Keratinocyte (primary cell): ENCODE data around the gene MYO10. TPM values are rescaled to one million over a fixed set of nuclear protein-coding genes. Genes with fewer than 3 reads are reported as not detected.

ENCODE experiments used
- DNase-seq: peaks from one replicate; pipeline ENCODE4 v3.0.0-alpha.2; 2011; ENCODE audit warnings: low read depth, missing footprints, low spot score
- FAIRE-seq: peaks from 2 replicates; lab custom pipeline; 2011; peaks lifted over from hg19 to GRCh38; lab: Jason Lieb, UNC
- H2AFZ ChIP-seq: 2 replicates; pipeline ENCODE4 v1.6.0; 2012; ENCODE audit warnings: low read length, control low read depth, inconsistent platforms; ENCODE audit not compliant: control insufficient read depth
- H3K27ac ChIP-seq: 2 replicates; pipeline ENCODE4 v1.5.1; 2011; ENCODE audit warnings: low read length; ENCODE audit not compliant: control insufficient read depth, insufficient read depth
- H3K27me3 ChIP-seq: 3 replicates; pipeline ENCODE4 v1.6.0; 2011; ENCODE audit warnings: low read length; ENCODE audit not compliant: control insufficient read depth, insufficient read depth; ENCODE audit errors: extremely low read depth
- H3K36me3 ChIP-seq, 2 experiments: 2 replicates in 1 of 2; 3 replicates in 1 of 2; pipeline ENCODE4 v1.5.1; 2011; ENCODE audit warnings: low read length in 2 of 2, mild to moderate bottlenecking in 1 of 2; ENCODE audit not compliant: control insufficient read depth in 2 of 2, insufficient read depth in 2 of 2; ENCODE audit errors: extremely low read depth in 1 of 2
- H3K4me1 ChIP-seq: 3 replicates; pipeline ENCODE4 v1.5.1; 2011; ENCODE audit warnings: low read length; ENCODE audit not compliant: control insufficient read depth, insufficient read depth; ENCODE audit errors: extremely low read depth
- H3K4me2 ChIP-seq: 3 replicates; pipeline ENCODE4 v1.6.0; 2011; ENCODE audit warnings: low read depth, low read length; ENCODE audit not compliant: control insufficient read depth, insufficient read depth; ENCODE audit errors: extremely low read depth
- H3K4me3 ChIP-seq, 3 experiments: fragments of 200-600 bp in 1 of 3; sonication (generic) in 1 of 3; 2 replicates in 2 of 3; 3 replicates in 1 of 3; pipeline ENCODE4 v1.5.1; 2011 to 2016; ENCODE audit warnings: low read length in 3 of 3, mild to moderate bottlenecking in 3 of 3, control low read depth in 2 of 3, inconsistent platforms in 1 of 3, low read depth in 1 of 3, mixed read lengths in 1 of 3, mixed run types in 1 of 3, moderate library complexity in 1 of 3; ENCODE audit not compliant: control insufficient read depth in 2 of 3, insufficient read depth in 2 of 3; ENCODE audit errors: extremely low read depth in 1 of 3
- H3K79me2 ChIP-seq: 2 replicates; pipeline ENCODE4 v1.6.0; 2012; ENCODE audit warnings: low read length; ENCODE audit not compliant: control insufficient read depth, insufficient read depth
- H3K9ac ChIP-seq: 3 replicates; pipeline ENCODE4 v1.6.0; 2011; ENCODE audit warnings: low read length; ENCODE audit not compliant: control insufficient read depth, insufficient read depth; ENCODE audit errors: extremely low read depth
- H3K9me1 ChIP-seq: 3 replicates; pipeline ENCODE4 v1.6.0; 2011; ENCODE audit warnings: low read length; ENCODE audit not compliant: control insufficient read depth, insufficient read depth; ENCODE audit errors: extremely low read depth
- H3K9me3 ChIP-seq: 2 replicates; pipeline ENCODE4 v1.5.1; 2012; ENCODE audit warnings: low read depth, low read length; ENCODE audit not compliant: control insufficient read depth
- H4K20me1 ChIP-seq: 3 replicates; pipeline ENCODE4 v1.6.0; 2011; ENCODE audit warnings: low read length; ENCODE audit not compliant: control insufficient read depth, insufficient read depth; ENCODE audit errors: extremely low read depth
- EZH2 ChIP-seq: IDR thresholded peaks from one replicate; pipeline ENCODE4 v1.6.1; 2012; ENCODE audit warnings: inconsistent platforms, mild to moderate bottlenecking, low read length, moderate library complexity
- dilution Hi-C: fragments of 300-500 bp; cut with MboI; formaldehyde crosslinking; loops from one replicate; pipeline ENCODE4 v1.7.0; 2020; ENCODE audit warnings: low sequenced_read_pairs; ENCODE audit not compliant: extremely low pct_ligation_motif_present
- polyA plus RNA-seq, 5 experiments: library from polyadenylated mRNA; depleted of rRNA in 3 of 5; stranded (reverse) in 3 of 5; stranded (forward) in 1 of 5; unstranded in 1 of 5; fragments of >200 nt; gene quantifications; 1 replicate in 1 of 5; 2 replicates in 3 of 5; 3 replicates in 1 of 5; pipeline versions ENCODE4 v1.2.1 to v1.2.3, GENCODE V29; 2011 to 2012; ENCODE audit warnings: missing spikeins in 2 of 5, low read depth in 1 of 5, low replicate concordance in 1 of 5
- TF ChIP-seq, protein P1 (sequence below), 3 experiments: IDR thresholded peaks in 1 of 3; conservative IDR thresholded peaks in 1 of 3; optimal IDR thresholded peaks in 1 of 3; 2 replicates in 2 of 3; 3 replicates in 1 of 3; pipeline versions ENCODE3 to v1.5.1; 2011; ENCODE audit warnings: low read length in 3 of 3, mild to moderate bottlenecking in 3 of 3, moderate library complexity in 2 of 3, control low read depth in 1 of 3, inconsistent platforms in 1 of 3; ENCODE audit not compliant: insufficient read depth in 2 of 3; ENCODE audit errors: extremely low read depth in 1 of 3

MYO10 gene
- polyA plus RNA-seq, 1 donor (not counting 4 experiments of a cell fraction or from before 2014, with no cell fraction given) = 22.0 TPM

DNA sequence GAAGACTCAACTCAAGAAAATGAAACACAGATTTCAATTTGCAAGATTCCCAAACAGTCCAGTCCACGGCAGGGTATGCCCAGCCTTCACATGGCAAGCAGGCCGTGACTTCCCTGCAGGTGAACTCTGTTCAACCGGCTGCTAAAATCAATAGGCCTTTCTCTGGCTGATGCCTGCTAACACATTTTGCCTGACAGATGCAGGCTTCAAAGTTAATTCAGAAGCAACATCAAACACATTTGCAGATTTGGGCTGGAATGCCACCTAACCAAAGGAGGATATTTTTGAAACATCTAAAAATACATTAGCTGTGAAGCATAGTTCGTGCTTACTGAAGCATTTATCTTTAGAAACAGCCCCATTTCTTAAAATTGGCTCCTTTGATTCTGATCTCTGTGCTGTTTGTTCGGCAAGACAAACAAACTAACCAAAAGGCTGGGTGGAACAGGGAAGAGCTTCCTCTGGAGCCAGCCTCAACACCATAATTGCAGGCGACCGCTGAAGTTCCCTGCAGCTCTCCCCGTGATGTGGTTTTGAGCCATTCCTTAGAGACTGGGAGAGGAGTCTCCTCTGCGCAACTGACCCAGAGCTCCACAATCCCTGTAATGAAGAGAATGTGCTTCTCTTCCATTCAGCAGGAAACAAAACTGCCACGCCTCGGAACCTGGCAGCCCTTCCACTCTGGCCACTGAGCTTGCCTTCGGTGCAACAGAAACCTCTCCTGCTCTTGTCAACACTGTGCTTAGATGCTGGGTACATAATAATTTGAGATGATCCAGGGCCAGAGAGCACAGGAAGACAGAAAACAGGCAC, 126.5 kb downstream of the MYO10 start:
- H3K27ac ChIP-seq = peak overlapping the region; percentile 8
- H3K9me1 ChIP-seq = peaks cover 8% of the 10 kb centered on the region
- peaks cover 89% of the 10 kb centered on the region for H3K79me2 ChIP-seq
- no peaks in the 10 kb centered on the region for H3K9me3 ChIP-seq
- FAIRE-seq (no peak), DNase-seq (no peak)
- H3K4me2 ChIP-seq = peak overlapping the region; percentile 34
- dilution Hi-C loops = no loop called here
- H3K9ac ChIP-seq = no peak overlapping the region
- H3K4me1 ChIP-seq = peaks cover 16% of the 10 kb centered on the region
- H2AFZ ChIP-seq = no peak overlapping the region
- no peaks in the 10 kb centered on the region for H3K27me3 ChIP-seq
- TF ChIP-seq, protein P1, sequence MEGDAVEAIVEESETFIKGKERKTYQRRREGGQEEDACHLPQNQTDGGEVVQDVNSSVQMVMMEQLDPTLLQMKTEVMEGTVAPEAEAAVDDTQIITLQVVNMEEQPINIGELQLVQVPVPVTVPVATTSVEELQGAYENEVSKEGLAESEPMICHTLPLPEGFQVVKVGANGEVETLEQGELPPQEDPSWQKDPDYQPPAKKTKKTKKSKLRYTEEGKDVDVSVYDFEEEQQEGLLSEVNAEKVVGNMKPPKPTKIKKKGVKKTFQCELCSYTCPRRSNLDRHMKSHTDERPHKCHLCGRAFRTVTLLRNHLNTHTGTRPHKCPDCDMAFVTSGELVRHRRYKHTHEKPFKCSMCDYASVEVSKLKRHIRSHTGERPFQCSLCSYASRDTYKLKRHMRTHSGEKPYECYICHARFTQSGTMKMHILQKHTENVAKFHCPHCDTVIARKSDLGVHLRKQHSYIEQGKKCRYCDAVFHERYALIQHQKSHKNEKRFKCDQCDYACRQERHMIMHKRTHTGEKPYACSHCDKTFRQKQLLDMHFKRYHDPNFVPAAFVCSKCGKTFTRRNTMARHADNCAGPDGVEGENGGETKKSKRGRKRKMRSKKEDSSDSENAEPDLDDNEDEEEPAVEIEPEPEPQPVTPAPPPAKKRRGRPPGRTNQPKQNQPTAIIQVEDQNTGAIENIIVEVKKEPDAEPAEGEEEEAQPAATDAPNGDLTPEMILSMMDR (optimal IDR thresholded peaks at IDR 0.05 in 1 of 3, IDR thresholded peaks at IDR 0.05 in 1 of 3, conservative IDR thresholded peaks at IDR 0.05 in 1 of 3; ENCODE audit: extremely low read depth in 1 of 3, insufficient read depth in 2 of 3, low read length in 3 of 3) = no peak
- no peak for TF ChIP-seq EZH2
- H3K4me3 ChIP-seq = no peak overlapping the region
- H4K20me1 ChIP-seq = peaks cover 21% of the 10 kb centered on the region
- H3K36me3 ChIP-seq = peaks cover 1 to 8% of the 10 kb centered on the region in 2 experiments

DNA sequence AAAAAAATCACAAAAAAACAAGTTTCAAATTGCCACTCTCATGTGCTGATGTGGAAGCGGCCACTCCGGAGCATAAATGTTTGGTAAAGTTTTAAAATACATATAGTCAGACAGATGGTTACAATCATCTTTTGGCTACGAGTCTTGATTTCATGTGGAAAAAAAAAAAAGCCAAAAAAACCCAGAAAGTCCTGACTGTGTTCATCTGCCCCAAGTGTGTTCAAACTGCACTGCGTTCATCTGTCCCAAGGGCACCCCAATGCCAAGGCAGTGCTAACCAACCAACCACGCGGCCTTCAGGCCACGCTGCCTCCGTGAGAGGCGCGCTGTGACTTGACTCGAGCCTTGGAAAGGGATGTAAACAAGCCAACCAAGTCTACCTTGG, 127.1 kb downstream of the MYO10 start:
- Histone ChIP-seq H3K36me3 (peaks cover 0 to 8% of the 10 kb centered on the region in 2 experiments), H3K27ac (no peak overlapping the region), H2AFZ (no peak overlapping the region), H3K79me2 (peaks cover 90% of the 10 kb centered on the region), H3K4me2 (peak overlapping the region; percentile 34), H3K9ac (no peak overlapping the region), H3K4me1 (peaks cover 16% of the 10 kb centered on the region), H4K20me1 (peaks cover 24% of the 10 kb centered on the region), H3K4me3 (no peak overlapping the region), H3K27me3 (no peaks in the 10 kb centered on the region), H3K9me3 (no peaks in the 10 kb centered on the region), H3K9me1 (peaks cover 8% of the 10 kb centered on the region)
- no peak for TF ChIP-seq EZH2
- TF ChIP-seq, protein P1 (optimal IDR thresholded peaks at IDR 0.05 in 1 of 3, IDR thresholded peaks at IDR 0.05 in 1 of 3, conservative IDR thresholded peaks at IDR 0.05 in 1 of 3; ENCODE audit: extremely low read depth in 1 of 3, insufficient read depth in 2 of 3, low read length in 3 of 3) = no peak
- DNase-seq (no peak), FAIRE-seq (peak; percentile 79)
- dilution Hi-C loops = no loop called here
